SK-N-SH treated with all-trans-retinoic acid at 6 μM for 48 hours (cell line): ENCODE measurements around the gene MAPRE2.

Experiments used
- ARNTL ChIP-seq: fragments of 450-650 bp; formaldehyde crosslinking; IDR thresholded peaks from 2 replicates; pipeline ENCODE4 v1.5.0; 2020; ENCODE audit warnings: low read depth, mild to moderate bottlenecking, moderate library complexity, borderline replicate concordance
- CREB5 ChIP-seq: fragments of 250-450 bp; sonication (Bioruptor Pico); IDR thresholded peaks from 2 replicates; pipeline ENCODE4 v1.5.1; 2020; ENCODE audit warnings: low read depth, mild to moderate bottlenecking, moderate library complexity
- ESRRG ChIP-seq: fragments of 250-450 bp; sonication (Bioruptor Pico); IDR thresholded peaks from 2 replicates; pipeline ENCODE4 v1.6.1; 2021; ENCODE audit warnings: mild to moderate bottlenecking
- GLIS3 ChIP-seq: fragments of 250-450 bp; sonication (Bioruptor Pico); IDR thresholded peaks from 2 replicates; pipeline ENCODE4 v1.5.0; 2020; ENCODE audit warnings: mild to moderate bottlenecking, moderate library complexity
- ISL1 ChIP-seq: fragments of 250-450 bp; sonication (Bioruptor Pico); IDR thresholded peaks from 2 replicates; pipeline ENCODE4 v2.1.2; 2022; ENCODE audit warnings: mild to moderate bottlenecking, moderate library complexity
- PATZ1 ChIP-seq: fragments of 250-450 bp; sonication (Bioruptor Pico); IDR thresholded peaks from 2 replicates; pipeline ENCODE4 v1.8.0; 2020; ENCODE audit warnings: mild to moderate bottlenecking, moderate library complexity, borderline replicate concordance
- POU6F1 ChIP-seq: fragments of 250-450 bp; sonication (Bioruptor Pico); IDR thresholded peaks from 2 replicates; pipeline ENCODE4 v1.8.0; 2021; ENCODE audit warnings: low read depth, mild to moderate bottlenecking, moderate library complexity, borderline replicate concordance
- TOX ChIP-seq: fragments of 250-450 bp; sonication (Bioruptor Pico); IDR thresholded peaks from 2 replicates; pipeline ENCODE4 v1.8.0; 2021; ENCODE audit warnings: mild to moderate bottlenecking, moderate library complexity, borderline replicate concordance
- TSHZ2 ChIP-seq: fragments of 250-450 bp; sonication (Bioruptor Pico); IDR thresholded peaks from 2 replicates; pipeline ENCODE4 v1.5.0; 2020; ENCODE audit warnings: mild to moderate bottlenecking, moderate library complexity
- ZFP30 ChIP-seq: fragments of 450-650 bp; formaldehyde crosslinking; IDR thresholded peaks from 2 replicates; pipeline ENCODE4 v1.5.0; 2022; ENCODE audit warnings: mild to moderate bottlenecking, moderate library complexity
- ZNF565 ChIP-seq: fragments of 450-650 bp; formaldehyde crosslinking; conservative IDR thresholded peaks from 2 replicates; pipeline ENCODE4 v1.5.0; 2020; ENCODE audit warnings: low read depth, mild to moderate bottlenecking, moderate library complexity
- ZNF70 ChIP-seq: fragments of 450-650 bp; formaldehyde crosslinking; IDR thresholded peaks from 2 replicates; pipeline ENCODE4 v1.5.0; 2020; ENCODE audit warnings: mild to moderate bottlenecking, moderate library complexity
- ZNF8 ChIP-seq: fragments of 450-650 bp; formaldehyde crosslinking; IDR thresholded peaks from 2 replicates; pipeline ENCODE4 v1.5.0; 2020; ENCODE audit warnings: mild to moderate bottlenecking, moderate library complexity

- TF ChIP-seq ZNF70 (CRISPR knock-in tag) (no peak), ARNTL (CRISPR knock-in tag) (no peak), ZNF8 (no peak), PATZ1 (no peak), ZNF565 (CRISPR knock-in tag) (no peak), TOX (CRISPR knock-in tag) (no peak), ESRRG (CRISPR knock-in tag) (no peak), ZFP30 (CRISPR knock-in tag) (no peak), CREB5 (CRISPR knock-in tag) (no peak), POU6F1 (CRISPR knock-in tag) (no peak), ISL1 (no peak), GLIS3 (CRISPR knock-in tag) (no peak), TSHZ2 (CRISPR knock-in tag) (no peak)
These were observed 97.6 kb downstream of the MAPRE2 start for GRCh38 chr18:35138773-35139172.
